Fibroblast of the aortic adventitia (primary cell): ENCODE measurements around the gene ATG13. TPM values are rescaled to one million over a fixed set of nuclear protein-coding genes. Genes with fewer than 3 reads are reported as not detected.

Experiments
- DNase-seq: peaks from one replicate; pipeline ENCODE4 v3.0.0-alpha.2; 2010; ENCODE audit warnings: low read depth
- H3K4me3 ChIP-seq: 2 replicates; pipeline ENCODE4 v1.5.1; 2011; ENCODE audit warnings: low read depth, mild to moderate bottlenecking, control low read depth, low read length, moderate library complexity
- CTCF ChIP-seq: IDR thresholded peaks from 2 replicates; pipeline ENCODE4 v1.5.1; 2011; ENCODE audit warnings: mild to moderate bottlenecking, low read length, control low read depth, inconsistent platforms; ENCODE audit not compliant: insufficient read depth
- total RNA-seq: library from RNA; depleted of rRNA; stranded (reverse); fragments of >200 nt; gene quantifications from 2 replicates; pipeline ENCODE4 v1.2.3, GENCODE V29; 2012; ENCODE audit warnings: low replicate concordance

Gene ATG13
- total RNA-seq, 1 donor = 58.8 TPM

- TF ChIP-seq CTCF = no peak
- no peak overlapping the region for H3K4me3 ChIP-seq
- no peak for DNase-seq
Observed at GRCh38 chr11:46677991-46678740, 60.8 kb downstream of the ATG13 start.

GRCh38 chr11:46678741-46679130 is 61.4 kb downstream of the ATG13 start:
- DNase-seq = no peak
- no peak overlapping the region for H3K4me3 ChIP-seq
- TF ChIP-seq CTCF = no peak

GRCh38 chr11:46679241-46680163 is 62.1 kb downstream of the ATG13 start:
- H3K4me3 ChIP-seq = no peak overlapping the region
- TF ChIP-seq CTCF = no peak
- no peak for DNase-seq

GRCh38 chr11:46680164-46680760 is 62.9 kb downstream of the ATG13 start:
- no peak for TF ChIP-seq CTCF
- DNase-seq = no peak
- H3K4me3 ChIP-seq = no peak overlapping the region

- no peak for TF ChIP-seq CTCF
- DNase-seq = no peak
- no peak overlapping the region for H3K4me3 ChIP-seq
Observed at GRCh38 chr11:46680815-46681214, 63.5 kb downstream of the ATG13 start.

GRCh38 chr11:46681814-46682213 is 64.5 kb downstream of the ATG13 start:
- no peak for TF ChIP-seq CTCF
- H3K4me3 ChIP-seq = no peak overlapping the region

More at GRCh38 chr11:46681814-46682213, 64.5 kb downstream of the ATG13 start:
- no peak for DNase-seq
